MCF 10A (cell line): ENCODE data around the gene SMARCD3. TPM values are rescaled to one million over a fixed set of nuclear protein-coding genes. Genes with fewer than 3 reads are reported as not detected.

ENCODE experiments used
- BruUV-seq: library from RNA; stranded (reverse); fragments of 400-500 nt; replicated peaks from 2 replicates; lab custom pipeline; 2021; lab: Mats Ljungman, UMichigan
- CTCF ChIA-PET: fragments of 300-600 bp; sonication (Branson Sonifier 250); formaldehyde crosslinking; extraction: SDS; loops from one replicate; lab custom pipeline; 2021; ENCODE audit warnings: antibody characterized with exemption, inconsistent platforms; lab: Yijun Ruan, JAX
- POLR2A ChIA-PET: fragments of 300-600, 350-650 bp; sonication (Branson Sonifier 250); formaldehyde crosslinking; extraction: SDS; loops from one replicate; lab custom pipeline; 2020; ENCODE audit warnings: antibody characterized with exemption, inconsistent platforms; lab: Yijun Ruan, JAX
- DNase-seq: peaks from one replicate; pipeline ENCODE4 v3.0.0-alpha.2; 2018; ENCODE audit not compliant: unreplicated experiment
- H3K27ac Mint-ChIP-seq: one replicate; pipeline ENCODE4 v1.8.0; 2022; ENCODE audit warnings: mild to moderate bottlenecking, low read depth, mixed read lengths; ENCODE audit not compliant: unreplicated experiment
- H3K27me3 Mint-ChIP-seq: one replicate; pipeline ENCODE4 v1.8.0; 2022; ENCODE audit warnings: mixed read lengths; ENCODE audit not compliant: insufficient read depth, unreplicated experiment
- H3K36me3 Mint-ChIP-seq: one replicate; pipeline ENCODE4 v1.8.0; 2022; ENCODE audit warnings: mild to moderate bottlenecking, moderate library complexity, mixed read lengths; ENCODE audit not compliant: insufficient read depth, unreplicated experiment
- H3K4me1 Mint-ChIP-seq: one replicate; pipeline ENCODE4 v1.8.0; 2022; ENCODE audit warnings: mixed read lengths; ENCODE audit not compliant: insufficient read depth, unreplicated experiment
- H3K4me3 Mint-ChIP-seq: one replicate; pipeline ENCODE4 v1.8.0; 2022; ENCODE audit warnings: mild to moderate bottlenecking, moderate library complexity, mixed read lengths; ENCODE audit not compliant: unreplicated experiment
- H3K9me3 Mint-ChIP-seq: one replicate; pipeline ENCODE4 v1.8.0; 2022; ENCODE audit warnings: mixed read lengths; ENCODE audit not compliant: unreplicated experiment
- intact Hi-C: fragments of 100-400 bp; cut with micrococcal nuclease; formaldehyde crosslinking; loops from 2 replicates; pipeline ENCODE4 v1.14.1; 2022
- total RNA-seq: library from RNA; stranded (reverse); gene quantifications from 2 replicates; pipeline ENCODE4 v1.2.3, GENCODE V29; 2022
- TF ChIP-seq, protein P1 (sequence below): fragments of 200-600 bp; IDR thresholded peaks from one replicate; pipeline ENCODE4 v1.8.0; 2022; ENCODE audit warnings: antibody characterized with exemption, mild to moderate bottlenecking; ENCODE audit not compliant: unreplicated experiment

SMARCD3 gene
- total RNA-seq, 1 experiment from 2014 or later: 3.8 TPM

DNA sequence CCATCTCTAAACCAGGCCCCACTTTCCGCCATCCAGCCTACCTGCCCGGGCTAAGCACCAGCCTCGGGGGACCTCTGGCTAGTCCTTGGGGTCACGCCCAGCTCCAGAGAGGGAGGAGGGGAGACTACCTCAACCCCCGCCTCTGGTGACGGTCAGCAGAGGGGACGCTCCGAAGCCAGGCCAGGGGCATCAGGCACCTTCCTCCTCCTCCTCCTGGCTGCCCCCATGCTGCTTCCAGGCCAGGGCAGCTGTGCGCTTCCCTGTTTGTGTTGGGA lies 4.0 kb upstream of the SMARCD3 start:
- Mint-ChIP-seq H3K4me3 (peak overlapping the region; percentile 63), H3K4me1 (peaks cover 34% of the 10 kb centered on the region), H3K27me3 (peaks cover 32% of the 10 kb centered on the region), H3K36me3 (no peaks in the 10 kb centered on the region), H3K9me3 (no peaks in the 10 kb centered on the region), H3K27ac (no peak overlapping the region)
- CTCF ChIA-PET: interaction anchor here (0.5 to 1.2 kb wide), 4 partner anchors 8 to 1654 kb away, joined by 3 to 6 read pairs (median 4); no protein-coding TSS in a partner anchor
- BruUV-seq: no TSS peak
- TF ChIP-seq, protein P1, sequence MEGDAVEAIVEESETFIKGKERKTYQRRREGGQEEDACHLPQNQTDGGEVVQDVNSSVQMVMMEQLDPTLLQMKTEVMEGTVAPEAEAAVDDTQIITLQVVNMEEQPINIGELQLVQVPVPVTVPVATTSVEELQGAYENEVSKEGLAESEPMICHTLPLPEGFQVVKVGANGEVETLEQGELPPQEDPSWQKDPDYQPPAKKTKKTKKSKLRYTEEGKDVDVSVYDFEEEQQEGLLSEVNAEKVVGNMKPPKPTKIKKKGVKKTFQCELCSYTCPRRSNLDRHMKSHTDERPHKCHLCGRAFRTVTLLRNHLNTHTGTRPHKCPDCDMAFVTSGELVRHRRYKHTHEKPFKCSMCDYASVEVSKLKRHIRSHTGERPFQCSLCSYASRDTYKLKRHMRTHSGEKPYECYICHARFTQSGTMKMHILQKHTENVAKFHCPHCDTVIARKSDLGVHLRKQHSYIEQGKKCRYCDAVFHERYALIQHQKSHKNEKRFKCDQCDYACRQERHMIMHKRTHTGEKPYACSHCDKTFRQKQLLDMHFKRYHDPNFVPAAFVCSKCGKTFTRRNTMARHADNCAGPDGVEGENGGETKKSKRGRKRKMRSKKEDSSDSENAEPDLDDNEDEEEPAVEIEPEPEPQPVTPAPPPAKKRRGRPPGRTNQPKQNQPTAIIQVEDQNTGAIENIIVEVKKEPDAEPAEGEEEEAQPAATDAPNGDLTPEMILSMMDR: no peak
- no peak for DNase-seq
- intact Hi-C loops: no loop called here
- POLR2A ChIA-PET: interaction anchor here (0.7 to 1.7 kb wide), 5 partner anchors 10 to 25 kb away, joined by 3 to 19 read pairs (median 4); partner anchors contain the start of genes ABCF2 and CHPF2

DNA sequence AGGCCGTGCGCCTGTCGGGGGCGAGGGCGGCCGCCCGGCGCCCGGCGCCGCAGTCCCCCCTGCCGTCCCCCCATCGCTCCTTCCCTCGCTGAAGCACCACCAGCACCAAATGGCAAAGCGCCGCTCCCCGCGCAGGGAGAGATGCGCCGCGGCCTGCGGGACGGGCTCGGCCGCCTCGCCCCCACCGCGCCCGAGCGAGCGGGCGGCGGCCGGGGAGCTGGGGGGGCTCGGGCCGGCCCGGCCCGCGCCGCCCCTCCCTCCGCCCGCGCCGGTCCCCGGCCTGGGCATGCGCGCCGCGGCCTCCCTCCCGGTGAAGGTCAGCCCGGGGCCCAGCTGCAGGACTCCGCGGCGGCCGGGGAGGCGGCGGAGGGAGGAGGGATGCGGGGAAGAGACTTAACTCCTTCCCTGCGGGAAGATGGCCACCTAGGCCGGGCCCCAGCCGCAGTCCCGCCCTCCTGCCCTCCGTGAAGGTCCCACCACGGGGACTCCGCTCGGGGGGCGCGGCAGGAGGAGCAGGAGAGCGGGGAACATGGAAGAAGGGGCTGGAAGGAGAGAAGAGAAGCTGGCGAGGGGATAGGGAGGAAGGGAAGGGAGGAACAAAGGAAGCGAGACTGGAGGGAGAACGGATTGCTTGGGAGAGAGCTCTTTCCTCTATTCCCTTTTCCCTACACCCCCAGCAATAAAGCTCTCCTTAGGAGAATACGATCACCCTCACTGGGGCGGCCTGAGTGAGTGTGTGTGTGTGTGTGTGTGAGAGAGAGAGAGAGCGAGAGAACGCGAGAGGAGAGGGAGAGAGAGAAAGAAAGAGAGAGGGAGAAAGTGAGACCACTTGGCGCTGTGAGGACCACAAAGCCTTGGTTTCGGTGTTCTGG lies 3.4 kb upstream of the SMARCD3 start:
- ChIA-PET CTCF (interaction anchor here (0.5 to 1.0 kb wide), 5 partner anchors 34 to 1653 kb away, joined by 3 to 4 read pairs (median 3); no protein-coding TSS in a partner anchor), POLR2A (interaction anchor here (0.7 to 1.7 kb wide), 5 partner anchors 9 to 25 kb away, joined by 3 to 19 read pairs (median 4); partner anchors contain the start of genes ABCF2 and CHPF2)
- no TSS peak for BruUV-seq
- peak overlapping the region; percentile 63 for H3K4me3 Mint-ChIP-seq
- H3K36me3 Mint-ChIP-seq: no peaks in the 10 kb centered on the region
- TF ChIP-seq, protein P1: no peak
- peaks cover 26% of the 10 kb centered on the region for H3K27me3 Mint-ChIP-seq
- H3K27ac Mint-ChIP-seq: no peak overlapping the region
- intact Hi-C loops: no loop called here
- peak; percentile 36 for DNase-seq
- peaks cover 35% of the 10 kb centered on the region for H3K4me1 Mint-ChIP-seq
- H3K9me3 Mint-ChIP-seq: no peaks in the 10 kb centered on the region

DNA sequence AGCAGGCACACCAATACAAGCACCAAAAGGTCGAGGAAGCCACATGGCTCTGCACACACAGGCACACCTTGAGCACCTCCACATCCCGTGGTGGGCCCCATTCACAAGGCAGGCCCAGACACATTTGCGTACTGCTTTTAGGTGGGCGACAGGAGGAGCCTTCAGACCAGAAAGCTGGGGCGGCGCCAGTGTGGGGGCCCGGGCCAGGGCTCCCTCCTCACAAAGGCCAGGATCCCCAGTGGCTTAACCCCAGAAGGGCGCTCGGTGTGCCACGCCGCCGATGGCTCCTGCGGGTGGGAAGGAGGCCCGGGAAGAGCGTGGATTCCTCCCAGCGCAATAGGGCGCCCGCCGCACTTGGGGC lies 2.8 kb upstream of the SMARCD3 start:
- no TSS peak for BruUV-seq
- H3K4me1 Mint-ChIP-seq: peaks cover 37% of the 10 kb centered on the region
- no peak overlapping the region for H3K27ac Mint-ChIP-seq
- TF ChIP-seq, protein P1: no peak
- intact Hi-C loops: no loop called here
- ChIA-PET CTCF (interaction anchor here (0.6 to 1.0 kb wide), 3 partner anchors 51 to 160 kb away, joined by 3 read pairs; no protein-coding TSS in a partner anchor), POLR2A (interaction anchor here (1.4 to 1.7 kb wide), 3 partner anchors 8 to 24 kb away, joined by 4 to 19 read pairs (median 5); partner anchors contain the start of gene ABCF2)
- H3K9me3 Mint-ChIP-seq: no peaks in the 10 kb centered on the region
- peaks cover 20% of the 10 kb centered on the region for H3K27me3 Mint-ChIP-seq
- DNase-seq: no peak
- peak overlapping the region; percentile 63 for H3K4me3 Mint-ChIP-seq
- H3K36me3 Mint-ChIP-seq: no peaks in the 10 kb centered on the region
